ENCODE results near the gene LLGL1. TPM values are rescaled to one million over a fixed set of nuclear protein-coding genes. Genes with fewer than 3 reads are reported as not detected.
A peak's percentile ranks its signal among the peaks of the same experiment; 100 is the strongest.

The LLGL1 gene
- polyA plus RNA-seq, 1 donor from 2014 or later: 52.2 TPM

DNA sequence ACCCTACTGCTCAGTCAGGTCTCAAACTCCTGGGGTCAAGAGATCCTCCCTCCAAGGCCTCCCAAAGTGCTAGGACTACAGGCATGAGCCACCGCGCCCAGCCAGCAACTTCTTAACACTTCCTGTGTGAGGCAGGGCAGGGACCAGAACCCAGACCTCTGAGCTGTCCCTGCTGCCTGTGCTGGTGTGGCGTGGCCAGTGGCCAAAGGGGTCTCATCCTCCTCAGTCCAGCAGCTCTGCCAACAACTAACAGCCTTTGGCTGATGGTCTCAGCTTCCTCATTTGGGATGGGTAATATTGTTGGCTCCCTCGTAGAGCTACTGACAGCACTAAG is 1.4 kb upstream of the LLGL1 start:
- H4K20me1 ChIP-seq (ENCODE audit: insufficient read depth): no peaks in the 10 kb centered on the region
- no peaks in the 10 kb centered on the region for H3K36me3 ChIP-seq (ENCODE audit: insufficient read depth, low read length)
- no peak overlapping the region for H3K9ac ChIP-seq (ENCODE audit: low read length)
- H3K9me3 ChIP-seq (ENCODE audit: low read length): no peaks in the 10 kb centered on the region
- no peaks in the 10 kb centered on the region for H3K9me2 ChIP-seq (ENCODE audit: insufficient read depth, low read length)
- H3K27me3 ChIP-seq (ENCODE audit: insufficient read depth, low read depth, low read length): no peaks in the 10 kb centered on the region
- H3K4me2 ChIP-seq (ENCODE audit: low read length): no peak overlapping the region
- H3K27ac ChIP-seq (ENCODE audit: low read length): no peak overlapping the region
- TF ChIP-seq MXI1 (conservative IDR thresholded peaks at IDR 0.05; ENCODE audit: poor library complexity, severe bottlenecking): no peak
- TF ChIP-seq TAF1 (IDR thresholded peaks at IDR 0.05; ENCODE audit: low read depth): no peak
- TF ChIP-seq POLR2AphosphoS5 (IDR thresholded peaks at IDR 0.05): no peak
- TF ChIP-seq, protein P1, sequence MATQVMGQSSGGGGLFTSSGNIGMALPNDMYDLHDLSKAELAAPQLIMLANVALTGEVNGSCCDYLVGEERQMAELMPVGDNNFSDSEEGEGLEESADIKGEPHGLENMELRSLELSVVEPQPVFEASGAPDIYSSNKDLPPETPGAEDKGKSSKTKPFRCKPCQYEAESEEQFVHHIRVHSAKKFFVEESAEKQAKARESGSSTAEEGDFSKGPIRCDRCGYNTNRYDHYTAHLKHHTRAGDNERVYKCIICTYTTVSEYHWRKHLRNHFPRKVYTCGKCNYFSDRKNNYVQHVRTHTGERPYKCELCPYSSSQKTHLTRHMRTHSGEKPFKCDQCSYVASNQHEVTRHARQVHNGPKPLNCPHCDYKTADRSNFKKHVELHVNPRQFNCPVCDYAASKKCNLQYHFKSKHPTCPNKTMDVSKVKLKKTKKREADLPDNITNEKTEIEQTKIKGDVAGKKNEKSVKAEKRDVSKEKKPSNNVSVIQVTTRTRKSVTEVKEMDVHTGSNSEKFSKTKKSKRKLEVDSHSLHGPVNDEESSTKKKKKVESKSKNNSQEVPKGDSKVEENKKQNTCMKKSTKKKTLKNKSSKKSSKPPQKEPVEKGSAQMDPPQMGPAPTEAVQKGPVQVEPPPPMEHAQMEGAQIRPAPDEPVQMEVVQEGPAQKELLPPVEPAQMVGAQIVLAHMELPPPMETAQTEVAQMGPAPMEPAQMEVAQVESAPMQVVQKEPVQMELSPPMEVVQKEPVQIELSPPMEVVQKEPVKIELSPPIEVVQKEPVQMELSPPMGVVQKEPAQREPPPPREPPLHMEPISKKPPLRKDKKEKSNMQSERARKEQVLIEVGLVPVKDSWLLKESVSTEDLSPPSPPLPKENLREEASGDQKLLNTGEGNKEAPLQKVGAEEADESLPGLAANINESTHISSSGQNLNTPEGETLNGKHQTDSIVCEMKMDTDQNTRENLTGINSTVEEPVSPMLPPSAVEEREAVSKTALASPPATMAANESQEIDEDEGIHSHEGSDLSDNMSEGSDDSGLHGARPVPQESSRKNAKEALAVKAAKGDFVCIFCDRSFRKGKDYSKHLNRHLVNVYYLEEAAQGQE (IDR thresholded peaks at IDR 0.05; ENCODE audit: borderline replicate concordance): no peak
- no peak for TF ChIP-seq SMC3 (conservative IDR thresholded peaks at IDR 0.05; ENCODE audit: poor library complexity)
- no peak for TF ChIP-seq EP300 (conservative IDR thresholded peaks at IDR 0.05; ENCODE audit: poor library complexity, severe bottlenecking)
- peaks cover 3% of the 10 kb centered on the region for H3F3A ChIP-seq (ENCODE audit: insufficient read depth, low read length, poor library complexity, severe bottlenecking)
- peaks cover 33% of the 10 kb centered on the region for H3K79me2 ChIP-seq (replicated peaks; ENCODE audit: insufficient read depth, low read length)
- H2AFZ ChIP-seq (ENCODE audit: low read depth, low read length): no peak overlapping the region
- H3K4me3 ChIP-seq (ENCODE audit: low read length): no peak overlapping the region

DNA sequence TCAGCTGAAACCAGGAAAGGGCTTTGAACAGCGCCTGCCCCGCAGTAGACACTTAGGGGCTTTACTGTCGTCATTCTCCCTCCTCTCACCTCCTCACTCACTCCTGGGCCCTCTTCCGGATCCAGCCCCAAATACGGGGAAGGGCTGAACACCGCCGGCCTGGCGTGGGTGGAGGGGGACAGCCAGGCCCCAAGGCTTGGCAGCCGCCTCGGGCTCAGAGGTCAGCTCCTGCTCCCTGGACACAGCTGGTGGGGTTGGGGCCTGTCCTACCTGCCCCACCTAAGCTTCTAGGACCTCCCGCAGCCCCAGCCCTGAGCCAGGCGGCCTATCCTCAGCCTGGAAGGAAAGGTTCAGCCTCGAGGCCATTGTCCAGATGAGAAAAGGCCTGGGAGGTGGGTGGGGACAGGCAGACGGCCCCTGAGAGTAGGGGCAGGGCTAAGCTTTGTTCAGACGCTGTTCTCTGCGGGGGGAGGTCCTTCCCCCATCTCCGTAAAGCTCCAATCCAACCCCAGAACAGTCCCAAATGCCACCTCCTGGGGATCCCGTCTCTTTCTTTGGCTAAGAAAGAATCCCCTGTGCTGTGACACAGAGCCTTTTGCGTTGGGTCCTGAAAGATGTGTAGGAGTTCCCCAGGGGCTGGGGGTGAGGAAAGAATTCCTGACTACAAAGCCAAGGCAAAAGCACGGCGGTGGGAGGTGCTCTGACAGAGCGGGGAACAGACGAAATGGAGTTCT is 881 bp upstream of the LLGL1 start:
- H3K4me2 ChIP-seq (ENCODE audit: low read length): peak overlapping the region; percentile 12
- H2AFZ ChIP-seq (ENCODE audit: low read depth, low read length): no peak overlapping the region

More for the DNA sequence above, 881 bp upstream of the LLGL1 start:
- no peak overlapping the region for H3K27ac ChIP-seq (ENCODE audit: low read length)
- peak overlapping the region; percentile 60 for H3K4me3 ChIP-seq (ENCODE audit: low read length)
- peaks cover 38% of the 10 kb centered on the region for H3K79me2 ChIP-seq (replicated peaks; ENCODE audit: insufficient read depth, low read length)
- no peaks in the 10 kb centered on the region for H3K36me3 ChIP-seq (ENCODE audit: insufficient read depth, low read length)
- H3F3A ChIP-seq (ENCODE audit: insufficient read depth, low read length, poor library complexity, severe bottlenecking): peaks cover 3% of the 10 kb centered on the region
- no peaks in the 10 kb centered on the region for H3K9me3 ChIP-seq (ENCODE audit: low read length)
- H4K20me1 ChIP-seq (ENCODE audit: insufficient read depth): no peaks in the 10 kb centered on the region
- H3K9ac ChIP-seq (ENCODE audit: low read length): peak overlapping the region; percentile 45
- H3K9me2 ChIP-seq (ENCODE audit: insufficient read depth, low read length): no peaks in the 10 kb centered on the region
- no peaks in the 10 kb centered on the region for H3K27me3 ChIP-seq (ENCODE audit: insufficient read depth, low read depth, low read length)
- TF ChIP-seq EZH2 (IDR thresholded peaks at IDR 0.05; ENCODE audit: borderline replicate concordance, insufficient read depth, low read length, poor library complexity, severe bottlenecking): no peak
- TF ChIP-seq EP300 (conservative IDR thresholded peaks at IDR 0.05; ENCODE audit: poor library complexity, severe bottlenecking): no peak
- TF ChIP-seq TAF1 (IDR thresholded peaks at IDR 0.05; ENCODE audit: low read depth): no peak
- no peak for TF ChIP-seq SMC3 (conservative IDR thresholded peaks at IDR 0.05; ENCODE audit: poor library complexity)
- TF ChIP-seq, protein P2, sequence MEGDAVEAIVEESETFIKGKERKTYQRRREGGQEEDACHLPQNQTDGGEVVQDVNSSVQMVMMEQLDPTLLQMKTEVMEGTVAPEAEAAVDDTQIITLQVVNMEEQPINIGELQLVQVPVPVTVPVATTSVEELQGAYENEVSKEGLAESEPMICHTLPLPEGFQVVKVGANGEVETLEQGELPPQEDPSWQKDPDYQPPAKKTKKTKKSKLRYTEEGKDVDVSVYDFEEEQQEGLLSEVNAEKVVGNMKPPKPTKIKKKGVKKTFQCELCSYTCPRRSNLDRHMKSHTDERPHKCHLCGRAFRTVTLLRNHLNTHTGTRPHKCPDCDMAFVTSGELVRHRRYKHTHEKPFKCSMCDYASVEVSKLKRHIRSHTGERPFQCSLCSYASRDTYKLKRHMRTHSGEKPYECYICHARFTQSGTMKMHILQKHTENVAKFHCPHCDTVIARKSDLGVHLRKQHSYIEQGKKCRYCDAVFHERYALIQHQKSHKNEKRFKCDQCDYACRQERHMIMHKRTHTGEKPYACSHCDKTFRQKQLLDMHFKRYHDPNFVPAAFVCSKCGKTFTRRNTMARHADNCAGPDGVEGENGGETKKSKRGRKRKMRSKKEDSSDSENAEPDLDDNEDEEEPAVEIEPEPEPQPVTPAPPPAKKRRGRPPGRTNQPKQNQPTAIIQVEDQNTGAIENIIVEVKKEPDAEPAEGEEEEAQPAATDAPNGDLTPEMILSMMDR (IDR thresholded peaks at IDR 0.05; ENCODE audit: poor library complexity, severe bottlenecking): no peak
- TF ChIP-seq, protein P1 (IDR thresholded peaks at IDR 0.05; ENCODE audit: borderline replicate concordance): no peak
- no peak for TF ChIP-seq MXI1 (conservative IDR thresholded peaks at IDR 0.05; ENCODE audit: poor library complexity, severe bottlenecking)
- TF ChIP-seq POLR2AphosphoS5 (IDR thresholded peaks at IDR 0.05): no peak

All from neural cell (in vitro differentiated cells).